ENCODE measurements around the gene LCE1C. TPM values are rescaled to one million over a fixed set of nuclear protein-coding genes. Genes with fewer than 3 reads are reported as not detected.

The LCE1C gene
- total and polyA plus RNA-seq, 2 donors (not counting 3 experiments of a cell fraction or from before 2014, with no cell fraction given): not detected

GRCh38 chr1:152796421-152796820, 10.0 kb downstream of the LCE1C start, which contains the start of gene LCE1D:
TSS of gene LCE1D (plus strand) at chr1:152796721. CDS start at chr1:152797795, 1,074 bp downstream.
- Histone ChIP-seq H3K4me1 (ENCODE audit: control insufficient read depth, extremely low read depth, insufficient read depth, low read length) (no peaks in the 10 kb centered on the region), H3K9ac (replicated peaks; ENCODE audit: extremely low read depth, insufficient read depth, low read length) (no peak within 1 kb of the TSS), H3K27me3 (ENCODE audit: control insufficient read depth in 2 of 2, insufficient read depth in 2 of 2, low read length in 2 of 2) (no peaks in the 10 kb centered on the region), H3K9me1 (replicated peaks; ENCODE audit: control insufficient read depth, extremely low read depth, insufficient read depth, low read length) (no peaks in the 10 kb centered on the region), H2AFZ (ENCODE audit: low read depth, low read length) (no peak within 1 kb of the TSS), H3K79me2 (ENCODE audit: control insufficient read depth, insufficient read depth, low read length) (no peaks in the 10 kb centered on the region), H3K9me3 (replicated peaks; ENCODE audit: control insufficient read depth, insufficient read depth, low read length) (no peaks in the 10 kb centered on the region), H3K4me3 (replicated peaks in 1 of 3; ENCODE audit: insufficient read depth in 1 of 3, low read depth in 1 of 3, low read length in 3 of 3) (no peak within 1 kb of the TSS), H3K27ac (ENCODE audit: insufficient read depth, low read depth, low read length) (no peak within 1 kb of the TSS), H3K4me2 (ENCODE audit: insufficient read depth, low read length) (no peak within 1 kb of the TSS), H4K20me1 (replicated peaks; ENCODE audit: control insufficient read depth, extremely low read depth, insufficient read depth, low read length) (no peaks in the 10 kb centered on the region), H3K36me3 (ENCODE audit: control insufficient read depth in 2 of 2, extremely low read depth in 1 of 2, insufficient read depth in 2 of 2, low read length in 2 of 2) (no peaks in the 10 kb centered on the region)
- intact Hi-C loops (cut with micrococcal nuclease) (no loop called here), dilution Hi-C loops (cut with MboI; ENCODE audit: extremely low pct_ligation_motif_present, low sequenced_read_pairs) (no loop called here)
- ChIA-PET CTCF (no interaction called here), POLR2A (no interaction called here)
- no TSS peak for BruUV-seq (replicated peaks)
- FAIRE-seq: no peak
- TF ChIP-seq POLR2AphosphoS5 (IDR thresholded peaks at IDR 0.05; ENCODE audit: insufficient read depth, low read depth, low read length) (no peak), MAX (IDR thresholded peaks at IDR 0.05; ENCODE audit: insufficient read depth, insufficient read length) (no peak), GATA2 (IDR thresholded peaks at IDR 0.05; ENCODE audit: insufficient read depth, insufficient read length, low read depth, low read length) (no peak), EZH2 (IDR thresholded peaks at IDR 0.05; ENCODE audit: borderline replicate concordance, low read depth, low read length, severe bottlenecking) (no peak), JUN (IDR thresholded peaks at IDR 0.05; ENCODE audit: borderline replicate concordance, insufficient read depth, insufficient read length, low read depth) (no peak), CTCF (IDR thresholded peaks at IDR 0.05; ENCODE audit: extremely low read depth in 1 of 2, insufficient read depth in 1 of 2, low read depth in 1 of 2, low read length in 2 of 2) (no peak), MYC (IDR thresholded peaks at IDR 0.05; ENCODE audit: low read depth, low read length) (no peak), FOS (IDR thresholded peaks at IDR 0.05; ENCODE audit: borderline replicate concordance, insufficient read depth, low read length) (no peak), POLR2A (IDR thresholded peaks at IDR 0.05; ENCODE audit: low read depth, low read length) (no peak)
- DNase-seq (ENCODE audit: low read depth, low spot score): no peak

Measured in endothelial cell of umbilical vein (primary cell).